Ovary (tissue), 9 donors: Measurements from ENCODE around the gene PRR22. TPM values are rescaled to one million over a fixed set of nuclear protein-coding genes. Genes with fewer than 3 reads are reported as not detected.

Experiments used
- DNase-seq, 5 donors: peaks; one replicate each; pipeline ENCODE4 v3.0.0-alpha.2; 2019 to 2020
- H3K27ac ChIP-seq, 2 donors: fragments of 200-600 bp; one replicate each; pipeline versions ENCODE4 v1.5.1 to v1.8.0; 2019 to 2022
- H3K27me3 ChIP-seq: fragments of 200-600 bp; one replicate; pipeline ENCODE4 v1.8.0; 2022
- H3K36me3 ChIP-seq: fragments of 200-600 bp; sonication (generic); one replicate; pipeline ENCODE4 v1.5.1; 2019
- H3K4me1 ChIP-seq: one replicate; pipeline ENCODE4 v1.8.1; 2013; ENCODE audit warnings: mild to moderate bottlenecking, moderate library complexity; ENCODE audit not compliant: insufficient read depth
- H3K4me3 ChIP-seq: fragments of 200-600 bp; sonication (generic); one replicate; pipeline ENCODE4 v1.5.1; 2017
- H3K9me3 ChIP-seq, 2 donors: fragments of 200-600 bp in 1 of 2; sonication (generic) in 1 of 2; one replicate each; pipeline versions ENCODE4 v1.5.1 to v1.8.1; 2013 to 2019; ENCODE audit warnings: mild to moderate bottlenecking in 1 of 2, moderate library complexity in 1 of 2
- CTCF ChIP-seq, 3 donors: fragments of 450-650 bp in 2 of 3; fragments of 200-600 bp in 1 of 3; IDR thresholded peaks; one replicate each; pipeline versions ENCODE4 v1.5.1 to v1.8.0; 2016 to 2022; ENCODE audit warnings: antibody characterized with exemption in 3 of 3, mild to moderate bottlenecking in 1 of 3
- EP300 ChIP-seq: sonication (generic); formaldehyde crosslinking; IDR thresholded peaks from one replicate; pipeline ENCODE4 v1.6.1; 2017; ENCODE audit warnings: antibody characterized with exemption
- POLR2A ChIP-seq: fragments of 450-650 bp; IDR thresholded peaks from one replicate; pipeline ENCODE4 v1.6.1; 2017; ENCODE audit warnings: antibody characterized with exemption, mild to moderate bottlenecking, moderate library complexity
- WGBS, 3 donors: extraction: QIAGEN DNeasy Blood & Tissue Kit in 1 of 3; methylation state at CpG; one replicate each; pipeline versions ENCODE4 v1.1.5 to v1.1.7; 2013 to 2017; 5-methylcytosine and 5-hydroxymethylcytosine counted together
- intact Hi-C, 4 donors: fragments of 100-400 bp; cut with DNase I; formaldehyde crosslinking; loops; one replicate each; pipeline versions ENCODE4 v1.11.0 to v1.15.1; 2022 to 2023
- polyA plus RNA-seq, 2 donors: library from polyadenylated mRNA; stranded (reverse); fragments of 200-250 nt in 1 of 2; fragments of 350-450 nt in 1 of 2; fragmentation: Illumina TruSeq in 1 of 2; extraction: RNeasy Lipid Tissue Mini Kit (QIAGEN cat#74804) in 1 of 2; gene quantifications; one replicate each; pipeline ENCODE4 v1.2.3, GENCODE V29; 2013 to 2014
- total RNA-seq, 7 donors: library from RNA; depleted of rRNA in 2 of 7; stranded (reverse); fragments of >200 nt in 2 of 7; fragmentation: NEBNext Ultra II Directional in 3 of 7; extraction: Animal tissue kit (Norgen Biotek cat#: 25700) in 3 of 7; gene quantifications; one replicate each; pipeline versions ENCODE4 v1.1.0 to v1.2.4, GENCODE V29; 2016 to 2023
- donor health status: DM: no; HTN: no; CAD: no; lungs with moderate emphysema.
- donor health status: DM: no; HTN: no; CAD: no.
- donor health status: Bipolar disorder and iron deficiency.
- donor health status: DM: yes; HTN: yes; CAD: no.
- donor health status: DM: no; HTN: no; CAD: no.
- donor health status: DM: yes; HTN: yes; CAD: no.

PRR22 gene
- total and polyA plus RNA-seq, 9 donors: 0.24 to 3.8 (median 2.0) TPM; not detected in 1

- intact Hi-C loops: no loop called here
- TF ChIP-seq EP300 (no peak), POLR2A (no peak), CTCF (IDR thresholded peaks at IDR 0.05) (no peak)
- DNase-seq: no peak
- no peak overlapping the region for H3K27ac ChIP-seq
- H3K4me3 ChIP-seq: no peak overlapping the region
- WGBS, 3 donors: 34 to 47% (median 34%) methylated on average over 32 to 34 of the region's 34 CpGs
- H3K36me3 ChIP-seq: no peaks in the 10 kb centered on the region
- no peaks in the 10 kb centered on the region for H3K9me3 ChIP-seq
- no peaks in the 10 kb centered on the region for H3K27me3 ChIP-seq
- H3K4me1 ChIP-seq: peaks cover 3% of the 10 kb centered on the region
Measured at GRCh38 chr19:5829567-5830310, 45.2 kb upstream of the PRR22 start.

GRCh38 chr19:5828661-5829566 lies 44.4 kb upstream of the PRR22 start:
- Histone ChIP-seq H3K36me3 (no peaks in the 10 kb centered on the region), H3K27ac (no peak overlapping the region), H3K27me3 (no peaks in the 10 kb centered on the region), H3K4me1 (peaks cover 3% of the 10 kb centered on the region), H3K9me3 (no peaks in the 10 kb centered on the region), H3K4me3 (no peak overlapping the region)
- intact Hi-C loops: no loop called here
- no peak for TF ChIP-seq POLR2A
- 0 to 2% (median 1%) methylated on average over 37 to 44 of the region's 47 CpGs for WGBS, 3 donors
- peak in 1 of 5 donors; percentile 51 for DNase-seq

- 0 to 2% (median 1%) methylated on average over 67 to 91 of the region's 91 CpGs for WGBS, 3 donors
- no peaks in the 10 kb centered on the region for H3K27me3 ChIP-seq
- H3K9me3 ChIP-seq: no peaks in the 10 kb centered on the region
- TF ChIP-seq EP300 (no peak), POLR2A (no peak), CTCF (IDR thresholded peaks at IDR 0.05) (no peak)
- peak; percentile 64 to 91 (median 72) for DNase-seq
- H3K4me1 ChIP-seq: peaks cover 3% of the 10 kb centered on the region
- intact Hi-C loops: no loop called here
- H3K4me3 ChIP-seq: peak overlapping the region; percentile 16
- no peak overlapping the region for H3K27ac ChIP-seq
- no peaks in the 10 kb centered on the region for H3K36me3 ChIP-seq
Measured at GRCh38 chr19:5827891-5828660, 43.5 kb upstream of the PRR22 start.

GRCh38 chr19:5827342-5827890 lies 42.9 kb upstream of the PRR22 start:
- intact Hi-C loops: no loop called here
- no peak overlapping the region for H3K27ac ChIP-seq

More at GRCh38 chr19:5827342-5827890, 42.9 kb upstream of the PRR22 start:
- WGBS, 3 donors: 7 to 24% (median 13%) methylated on average over 15 to 37 of the region's 37 CpGs
- DNase-seq: no peak
- no peaks in the 10 kb centered on the region for H3K9me3 ChIP-seq
- TF ChIP-seq EP300: no peak
- no peak for TF ChIP-seq POLR2A
- TF ChIP-seq CTCF (IDR thresholded peaks at IDR 0.05): no peak
- H3K4me1 ChIP-seq: peaks cover 3% of the 10 kb centered on the region
- H3K4me3 ChIP-seq: peak overlapping the region; percentile 16
- no peaks in the 10 kb centered on the region for H3K36me3 ChIP-seq
- H3K27me3 ChIP-seq: no peaks in the 10 kb centered on the region
